ENCODE results near the gene SLC35F6. TPM values are rescaled to one million over a fixed set of nuclear protein-coding genes. Genes with fewer than 3 reads are reported as not detected.
"Not testable (repeated sequence)": the region's sequence is repeated elsewhere in the genome, so short reads cannot be mapped to it uniquely, and the experiment has no call there.

The SLC35F6 gene
- total RNA-seq, 1 donor: 30.3 TPM

GRCh38 chr2:26740890-26741302, 23.2 kb upstream of the SLC35F6 start:
- no peaks in the 10 kb centered on the region for H3K4me1 ChIP-seq (ENCODE audit: insufficient read depth, low read length)
- H3K4me3 ChIP-seq (ENCODE audit: low read length): no peak overlapping the region

GRCh38 chr2:26742048-26742770, 21.9 kb upstream of the SLC35F6 start:
- Histone ChIP-seq H3K4me1 (ENCODE audit: insufficient read depth, low read length) (no peaks in the 10 kb centered on the region), H3K4me3 (ENCODE audit: low read length) (no peak overlapping the region), H3K27me3 (ENCODE audit: insufficient read depth, low read length) (no peaks in the 10 kb centered on the region), H3K9me3 (ENCODE audit: low read depth, low read length) (no peaks in the 10 kb centered on the region)

More at GRCh38 chr2:26740890-26741302, 23.2 kb upstream of the SLC35F6 start:
- Histone ChIP-seq H3K27me3 (ENCODE audit: insufficient read depth, low read length) (no peaks in the 10 kb centered on the region), H3K9me3 (ENCODE audit: low read depth, low read length) (no peaks in the 10 kb centered on the region)

- no peak overlapping the region for H3K4me3 ChIP-seq (ENCODE audit: low read length)
- no peaks in the 10 kb centered on the region for H3K9me3 ChIP-seq (ENCODE audit: low read depth, low read length)
- H3K4me1 ChIP-seq (ENCODE audit: insufficient read depth, low read length): no peaks in the 10 kb centered on the region
- H3K27me3 ChIP-seq (ENCODE audit: insufficient read depth, low read length): no peaks in the 10 kb centered on the region
Observed at GRCh38 chr2:26743852-26744251, 20.2 kb upstream of the SLC35F6 start.

GRCh38 chr2:26744953-26745352, 19.1 kb upstream of the SLC35F6 start:
- no peaks in the 10 kb centered on the region for H3K27me3 ChIP-seq (ENCODE audit: insufficient read depth, low read length)
- H3K4me1 ChIP-seq (ENCODE audit: insufficient read depth, low read length): no peaks in the 10 kb centered on the region
- no peak overlapping the region for H3K4me3 ChIP-seq (ENCODE audit: low read length)
- no peaks in the 10 kb centered on the region for H3K9me3 ChIP-seq (ENCODE audit: low read depth, low read length)

- H3K4me1 ChIP-seq (ENCODE audit: insufficient read depth, low read length): no peaks in the 10 kb centered on the region
Observed at GRCh38 chr2:26745609-26746327, 18.3 kb upstream of the SLC35F6 start.

GRCh38 chr2:26746934-26747333, 17.1 kb upstream of the SLC35F6 start:
- Histone ChIP-seq H3K4me1 (ENCODE audit: insufficient read depth, low read length) (no peaks in the 10 kb centered on the region), H3K27me3 (ENCODE audit: insufficient read depth, low read length) (no peaks in the 10 kb centered on the region), H3K4me3 (ENCODE audit: low read length) (no peak overlapping the region), H3K9me3 (ENCODE audit: low read depth, low read length) (no peaks in the 10 kb centered on the region)

More at GRCh38 chr2:26745609-26746327, 18.3 kb upstream of the SLC35F6 start:
- H3K27me3 ChIP-seq (ENCODE audit: insufficient read depth, low read length): no peaks in the 10 kb centered on the region
- no peak overlapping the region for H3K4me3 ChIP-seq (ENCODE audit: low read length)
- no peaks in the 10 kb centered on the region for H3K9me3 ChIP-seq (ENCODE audit: low read depth, low read length)

GRCh38 chr2:26749787-26750420, 14.2 kb upstream of the SLC35F6 start:
- not testable (repeated sequence) for H3K4me3 ChIP-seq (ENCODE audit: low read length); H3K9me3 ChIP-seq (ENCODE audit: low read depth, low read length); H3K27me3 ChIP-seq (ENCODE audit: insufficient read depth, low read length); H3K4me1 ChIP-seq (ENCODE audit: insufficient read depth, low read length)

- H3K4me3 ChIP-seq (ENCODE audit: low read length); H3K27me3 ChIP-seq (ENCODE audit: insufficient read depth, low read length); H3K4me1 ChIP-seq (ENCODE audit: insufficient read depth, low read length); H3K9me3 ChIP-seq (ENCODE audit: low read depth, low read length): not testable (repeated sequence)
Observed at GRCh38 chr2:26750467-26750866, 13.6 kb upstream of the SLC35F6 start.

GRCh38 chr2:26752656-26753055, 11.4 kb upstream of the SLC35F6 start:
- Histone ChIP-seq H3K9me3 (ENCODE audit: low read depth, low read length) (no peaks in the 10 kb centered on the region), H3K4me1 (ENCODE audit: insufficient read depth, low read length) (no peaks in the 10 kb centered on the region), H3K4me3 (ENCODE audit: low read length) (no peak overlapping the region), H3K27me3 (ENCODE audit: insufficient read depth, low read length) (no peaks in the 10 kb centered on the region)

GRCh38 chr2:26754539-26754938, 9.5 kb upstream of the SLC35F6 start:
- Histone ChIP-seq H3K4me3 (ENCODE audit: low read length) (no peak overlapping the region), H3K4me1 (ENCODE audit: insufficient read depth, low read length) (no peaks in the 10 kb centered on the region), H3K9me3 (ENCODE audit: low read depth, low read length) (no peaks in the 10 kb centered on the region), H3K27me3 (ENCODE audit: insufficient read depth, low read length) (no peaks in the 10 kb centered on the region)

GRCh38 chr2:26754972-26755670, 9.0 kb upstream of the SLC35F6 start:
- no peak overlapping the region for H3K4me3 ChIP-seq (ENCODE audit: low read length)
- H3K4me1 ChIP-seq (ENCODE audit: insufficient read depth, low read length): no peaks in the 10 kb centered on the region
- H3K9me3 ChIP-seq (ENCODE audit: low read depth, low read length): no peaks in the 10 kb centered on the region
- H3K27me3 ChIP-seq (ENCODE audit: insufficient read depth, low read length): no peaks in the 10 kb centered on the region

GRCh38 chr2:26756337-26756736, 7.7 kb upstream of the SLC35F6 start:
- no peaks in the 10 kb centered on the region for H3K27me3 ChIP-seq (ENCODE audit: insufficient read depth, low read length)
- H3K9me3 ChIP-seq (ENCODE audit: low read depth, low read length): no peaks in the 10 kb centered on the region
- no peak overlapping the region for H3K4me3 ChIP-seq (ENCODE audit: low read length)
- no peaks in the 10 kb centered on the region for H3K4me1 ChIP-seq (ENCODE audit: insufficient read depth, low read length)

GRCh38 chr2:26757873-26758789, 6.0 kb upstream of the SLC35F6 start:
- Histone ChIP-seq H3K4me1 (ENCODE audit: insufficient read depth, low read length) (no peaks in the 10 kb centered on the region), H3K9me3 (ENCODE audit: low read depth, low read length) (no peaks in the 10 kb centered on the region), H3K4me3 (ENCODE audit: low read length) (no peak overlapping the region), H3K27me3 (ENCODE audit: insufficient read depth, low read length) (no peaks in the 10 kb centered on the region)

GRCh38 chr2:26758790-26759321, 5.2 kb upstream of the SLC35F6 start:
- H3K4me3 ChIP-seq (ENCODE audit: low read length): no peak overlapping the region
- no peaks in the 10 kb centered on the region for H3K27me3 ChIP-seq (ENCODE audit: insufficient read depth, low read length)
- peaks cover 5% of the 10 kb centered on the region for H3K4me1 ChIP-seq (ENCODE audit: insufficient read depth, low read length)
- H3K9me3 ChIP-seq (ENCODE audit: low read depth, low read length): no peaks in the 10 kb centered on the region
